LNCAP (cell line): Measurements from ENCODE around the gene BNC2.

Source experiments
- CTCF ChIP-seq: fragments of 450-650 bp; IDR thresholded peaks from 2 replicates; pipeline ENCODE4 v1.5.1; 2017; ENCODE audit warnings: mild to moderate bottlenecking

BNC2 gene

GRCh38 chr9:16679327-16679821, 191.1 kb downstream of the BNC2 start:
- TF ChIP-seq CTCF, result no peak

- TF ChIP-seq CTCF, result no peak
Measured at GRCh38 chr9:16676519-16676918, 194.0 kb downstream of the BNC2 start.

- no peak for TF ChIP-seq CTCF
Measured at GRCh38 chr9:16675131-16675530, 195.3 kb downstream of the BNC2 start.

GRCh38 chr9:16673171-16673570, 197.3 kb downstream of the BNC2 start:
- TF ChIP-seq CTCF, result no peak

- TF ChIP-seq CTCF, result no peak
Measured at GRCh38 chr9:16672501-16672900, 198.0 kb downstream of the BNC2 start.

- no peak for TF ChIP-seq CTCF
Measured at GRCh38 chr9:16671591-16672137, 198.8 kb downstream of the BNC2 start.

- no peak for TF ChIP-seq CTCF
Measured at GRCh38 chr9:16670791-16671190, 199.7 kb downstream of the BNC2 start.

- no peak for TF ChIP-seq CTCF
Measured at GRCh38 chr9:16668734-16669295, 201.7 kb downstream of the BNC2 start.
